ENCODE data around the gene MYOZ2.

- TF ChIP-seq CTCF (conservative IDR thresholded peaks at IDR 0.05) (no peak), ZFX (IDR thresholded peaks at IDR 0.05) (no peak)
Measured at GRCh38 chr4:119110121-119110520, 25.5 kb upstream of the MYOZ2 start.
